ENCODE measurements around the gene MRPS9. TPM values are rescaled to one million over a fixed set of nuclear protein-coding genes. Genes with fewer than 3 reads are reported as not detected.

MRPS9 gene
- polyA plus RNA-seq, 12 donors = 24.7 to 37.8 (median 32.2) TPM; not detected in 1

- no peak for DNase-seq
These were observed 33.5 kb downstream of the MRPS9 start for GRCh38 chr2:105071379-105071778.

- DNase-seq = no peak
These were observed 34.2 kb downstream of the MRPS9 start for GRCh38 chr2:105072039-105072438.

- no peak for DNase-seq
These were observed 35.7 kb downstream of the MRPS9 start for GRCh38 chr2:105073591-105073990.

- no peak for DNase-seq
These were observed 38.3 kb downstream of the MRPS9 start for GRCh38 chr2:105076121-105076520.

- no peak for DNase-seq
These were observed 41.1 kb downstream of the MRPS9 start for GRCh38 chr2:105078906-105079495.

GRCh38 chr2:105080461-105080860, 42.6 kb downstream of the MRPS9 start:
- DNase-seq = no peak

- DNase-seq = no peak
These were observed 43.2 kb downstream of the MRPS9 start for GRCh38 chr2:105081006-105081601.

GRCh38 chr2:105082107-105082506, 44.2 kb downstream of the MRPS9 start:
- no peak for DNase-seq

GRCh38 chr2:105085525-105085924, 47.7 kb downstream of the MRPS9 start:
- DNase-seq = no peak

GRCh38 chr2:105087273-105087672, 49.4 kb downstream of the MRPS9 start:
- DNase-seq = no peak

GRCh38 chr2:105090091-105090490, 52.2 kb downstream of the MRPS9 start:
- no peak for DNase-seq

GRCh38 chr2:105092797-105093196, 54.9 kb downstream of the MRPS9 start:
- no peak for DNase-seq

- no peak for DNase-seq
These were observed 61.3 kb downstream of the MRPS9 start for GRCh38 chr2:105099153-105099552.

GRCh38 chr2:105100046-105100840, 62.4 kb downstream of the MRPS9 start:
- no peak for DNase-seq

GRCh38 chr2:105102001-105102400, 64.1 kb downstream of the MRPS9 start:
- no peak for DNase-seq

GRCh38 chr2:105102963-105103421, 65.1 kb downstream of the MRPS9 start:
- no peak for DNase-seq

- DNase-seq = no peak
These were observed 65.6 kb downstream of the MRPS9 start for GRCh38 chr2:105103481-105103880.

GRCh38 chr2:105104208-105104731, 66.4 kb downstream of the MRPS9 start:
- DNase-seq = no peak

GRCh38 chr2:105110295-105110829, 72.5 kb downstream of the MRPS9 start:
- no peak for DNase-seq

GRCh38 chr2:105111365-105112150, 73.7 kb downstream of the MRPS9 start:
- no peak for DNase-seq

- DNase-seq = no peak
These were observed 74.5 kb downstream of the MRPS9 start for GRCh38 chr2:105112345-105112744.

All from muscle of arm (tissue), 12 donors.